MG63 (cell line): ENCODE results near the gene KCTD13. TPM values are rescaled to one million over a fixed set of nuclear protein-coding genes. Genes with fewer than 3 reads are reported as not detected.

ENCODE experiments used
- total RNA-seq: library from RNA; depleted of rRNA; stranded (reverse); fragments of >200 nt; shearing (Covaris generic); gene quantifications from 2 replicates; pipeline ENCODE4 v1.2.3, GENCODE V29; 2014; ENCODE audit warnings: low replicate concordance; rRNA removed

Gene KCTD13
- total RNA-seq, 1 experiment from 2014 or later: 7.6 TPM

Other genes with a start within 250 kb of the KCTD13 start
- gene QPRT, start 247.0 kb downstream of the KCTD13 start, total RNA-seq: 0.36 and 0.64 TPM in 2 replicates
- not detected in 2 replicates for gene C16orf54, start 180.2 kb downstream of the KCTD13 start, total RNA-seq
- not detected in 2 replicates for gene ZG16, start 148.0 kb downstream of the KCTD13 start, total RNA-seq
- gene KIF22, start 135.5 kb downstream of the KCTD13 start, total RNA-seq: 74.9 and 134 TPM in 2 replicates
- gene MAZ, start 119.7 kb downstream of the KCTD13 start, total RNA-seq: 331 and 420 TPM in 2 replicates
- gene PRRT2, start 114.0 kb downstream of the KCTD13 start, total RNA-seq: not detected in 2 replicates
- 90.0 and 113 TPM in 2 replicates for gene PAGR1, start 110.1 kb downstream of the KCTD13 start, total RNA-seq
- 77.1 and 147 TPM in 2 replicates for gene MVP, start 105.8 kb downstream of the KCTD13 start, total RNA-seq
- 64.9 and 78.6 TPM in 2 replicates for gene CDIPT, start 63.0 kb downstream of the KCTD13 start, total RNA-seq
- 18.0 and 28.5 TPM in 2 replicates for gene SEZ6L2, start 26.7 kb downstream of the KCTD13 start, total RNA-seq
- gene ASPHD1, start 25.7 kb downstream of the KCTD13 start, total RNA-seq: 48.3 and 73.0 TPM in 2 replicates
- 96.9 and 121 TPM in 2 replicates for gene TMEM219, start 35.9 kb upstream of the KCTD13 start, total RNA-seq
- 41.3 and 59.4 TPM in 2 replicates for gene TAOK2, start 47.6 kb upstream of the KCTD13 start, total RNA-seq
- 6.5 and 25.9 TPM in 2 replicates for gene HIRIP3, start 69.4 kb upstream of the KCTD13 start, total RNA-seq
- 97.4 and 290 TPM in 2 replicates for gene INO80E, start 70.0 kb upstream of the KCTD13 start, total RNA-seq
- not detected in 2 replicates for gene DOC2A, start 84.8 kb upstream of the KCTD13 start, total RNA-seq
- gene C16orf92, start 97.0 kb upstream of the KCTD13 start, total RNA-seq: not detected in 2 replicates
- gene TLCD3B, start 105.0 kb upstream of the KCTD13 start, total RNA-seq: 0.20 TPM in 1 of 2 replicates, not detected in the other
- gene ALDOA, start 139.5 kb upstream of the KCTD13 start, total RNA-seq: 911 and 1,101 TPM in 2 replicates
- 127 and 193 TPM in 2 replicates for gene PPP4C, start 149.8 kb upstream of the KCTD13 start, total RNA-seq
- 0.30 TPM in 1 of 2 replicates, not detected in the other for gene TBX6, start 165.7 kb upstream of the KCTD13 start, total RNA-seq
- 1.5 and 13.1 TPM in 2 replicates for gene YPEL3, start 170.0 kb upstream of the KCTD13 start, total RNA-seq
- gene GDPD3, start 187.3 kb upstream of the KCTD13 start, total RNA-seq: 0.43 TPM in 1 of 2 replicates, not detected in the other
- 13.3 and 20.0 TPM in 2 replicates for gene MAPK3, start 197.0 kb upstream of the KCTD13 start, total RNA-seq